HG02759 (cell line): ENCODE results near the gene TAS2R38.

ENCODE experiments used
- ATAC-seq: cut with Tn5 transposase; IDR thresholded peaks from one replicate; pipeline ENCODE4 v1.9.1; 2021; ENCODE audit warnings: mild to moderate bottlenecking, moderate library complexity; ENCODE audit not compliant: unreplicated experiment

The TAS2R38 gene

GRCh38 chr7:141976524-141977245 lies 3.1 kb upstream of the TAS2R38 start:
- no peak for ATAC-seq

GRCh38 chr7:141975806-141976523 lies 2.4 kb upstream of the TAS2R38 start:
- ATAC-seq = peak; percentile 81

- no peak for ATAC-seq
These were observed 1.3 kb upstream of the TAS2R38 start for GRCh38 chr7:141974831-141975230.

GRCh38 chr7:141960687-141961422 lies 12.7 kb downstream of the TAS2R38 start:
- peak; percentile 71 for ATAC-seq

GRCh38 chr7:141956084-141956483 lies 17.5 kb downstream of the TAS2R38 start:
- ATAC-seq = no peak

- ATAC-seq = no peak
These were observed 19.2 kb downstream of the TAS2R38 start for GRCh38 chr7:141954334-141954733.

DNA sequence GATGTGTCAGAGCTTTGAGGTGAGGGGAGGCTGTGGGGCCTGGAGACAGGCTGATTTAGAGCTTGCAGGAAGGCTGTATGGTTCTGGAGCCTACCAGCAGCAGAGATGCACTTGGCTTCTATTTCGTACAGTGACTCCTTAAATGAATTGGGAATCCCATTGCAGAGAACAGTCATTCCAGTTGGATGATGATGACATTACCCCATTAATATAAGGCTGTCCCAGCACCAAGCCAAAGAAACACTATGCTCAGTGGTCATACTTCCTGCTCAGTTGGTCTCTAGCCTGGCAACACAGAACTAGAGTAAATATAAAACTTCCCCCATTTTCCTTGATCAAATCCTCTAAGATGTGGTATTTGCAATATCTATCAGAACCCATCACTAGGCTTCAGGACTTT lies 21.1 kb downstream of the TAS2R38 start:
- no peak for ATAC-seq

DNA sequence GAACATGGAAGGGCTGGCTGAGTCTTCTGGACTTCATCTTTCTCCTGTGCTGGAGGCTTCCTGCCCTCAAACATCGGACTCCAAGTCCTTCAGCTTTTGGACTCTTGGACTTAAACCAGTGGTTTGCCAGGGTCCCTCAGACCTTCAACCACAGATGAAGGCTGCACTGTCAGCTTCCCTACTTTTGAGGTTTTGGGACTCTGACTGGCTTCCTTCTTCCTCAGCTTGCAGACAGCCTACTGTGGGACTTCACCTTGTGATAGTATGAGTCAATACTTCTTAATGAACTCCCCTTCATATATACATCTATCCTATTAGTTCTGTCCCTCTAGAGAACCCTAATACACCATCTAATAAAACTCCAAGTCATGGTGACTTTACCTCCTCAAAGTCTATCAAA lies 22.8 kb downstream of the TAS2R38 start:
- ATAC-seq = no peak

DNA sequence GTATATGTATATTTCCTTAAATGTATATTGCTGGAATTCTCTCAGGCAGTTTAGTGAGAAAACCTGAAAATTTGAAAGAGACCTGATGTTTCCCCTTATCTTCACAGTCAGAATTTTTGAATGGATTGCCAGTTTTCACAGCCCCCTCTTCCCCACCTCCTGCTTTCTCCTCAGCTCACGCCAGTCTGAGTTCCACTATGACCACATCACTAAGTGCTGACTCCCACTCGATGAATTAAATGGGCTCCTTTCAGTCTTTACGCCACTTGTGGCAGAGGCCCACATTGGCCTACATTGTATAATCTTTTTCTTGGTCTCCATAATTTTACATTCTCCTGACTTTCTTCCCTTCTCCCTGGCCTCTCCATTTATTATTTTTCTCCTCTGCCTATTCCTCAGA lies 23.7 kb downstream of the TAS2R38 start:
- no peak for ATAC-seq

- no peak for ATAC-seq
These were observed 24.1 kb downstream of the TAS2R38 start for GRCh38 chr7:141949451-141949850.

DNA sequence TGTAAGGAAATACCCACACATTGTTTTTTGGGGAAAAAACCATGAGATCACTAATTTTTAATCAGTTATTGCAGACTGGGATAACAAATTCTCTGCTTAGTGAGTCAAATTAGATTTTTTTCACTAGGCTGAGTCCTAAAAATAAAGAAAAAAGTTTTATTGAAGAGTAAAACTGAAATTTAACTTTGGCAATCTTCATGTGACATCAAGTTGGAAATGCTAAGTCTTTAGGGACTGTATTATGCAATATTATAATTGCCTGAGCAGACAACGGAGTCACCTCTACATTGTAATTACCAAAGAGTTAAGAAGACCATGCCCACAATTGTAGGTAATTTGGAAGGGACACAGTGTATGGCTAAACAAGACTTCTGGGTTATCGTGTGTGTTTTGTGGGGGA lies 24.6 kb downstream of the TAS2R38 start:
- no peak for ATAC-seq

DNA sequence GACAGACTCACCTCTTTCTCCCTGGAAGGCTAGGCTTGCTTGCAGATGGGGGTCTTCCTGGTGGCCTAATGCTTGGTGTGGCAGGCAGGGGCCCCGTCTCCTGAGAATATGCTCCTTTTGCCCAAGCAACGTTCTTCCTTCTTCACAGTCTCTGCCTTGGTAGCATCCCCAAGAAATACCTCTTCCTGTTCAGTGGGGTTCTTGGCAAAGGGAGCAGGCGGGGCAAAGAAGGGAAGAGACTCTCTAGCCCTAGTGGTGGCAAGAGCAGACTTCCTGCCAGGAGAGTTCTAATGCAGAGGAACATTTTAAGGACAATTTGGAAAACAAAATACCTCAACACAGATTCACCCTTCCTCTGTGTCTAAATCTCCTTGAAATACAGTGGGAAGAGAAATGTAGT lies 26.8 kb downstream of the TAS2R38 start, which contains the start of gene CLEC5A:
CLEC5A (minus strand) TSS at position 179 of the 400 bp plus-strand sequence. CDS start 682 bp downstream, outside the sequence.
- no peak for ATAC-seq

GRCh38 chr7:141945356-141945755 lies 28.2 kb downstream of the TAS2R38 start:
- no peak for ATAC-seq

GRCh38 chr7:141944811-141945210 lies 28.8 kb downstream of the TAS2R38 start:
- no peak for ATAC-seq

GRCh38 chr7:141943846-141944245 lies 29.7 kb downstream of the TAS2R38 start:
- no peak for ATAC-seq

GRCh38 chr7:141941075-141941474 lies 32.5 kb downstream of the TAS2R38 start:
- ATAC-seq = no peak

- ATAC-seq = no peak
These were observed 43.4 kb downstream of the TAS2R38 start for GRCh38 chr7:141930211-141930610.

DNA sequence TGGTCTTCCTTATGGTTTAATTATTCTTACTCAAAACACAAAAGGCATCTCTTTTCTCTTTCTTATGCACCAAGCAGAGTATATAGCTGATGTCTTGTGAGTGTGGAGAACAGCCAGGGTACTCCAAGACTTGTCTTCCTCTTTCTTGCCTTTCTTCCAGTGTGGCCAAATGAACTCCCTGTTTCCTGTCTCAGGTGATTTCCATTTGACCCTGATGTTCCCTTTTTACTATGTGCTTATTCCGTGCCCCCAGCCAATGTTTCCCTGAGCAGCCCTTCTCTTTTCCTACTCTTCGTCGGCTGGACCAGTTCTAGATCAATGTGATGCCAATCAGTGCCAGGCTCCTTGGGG lies 44.8 kb downstream of the TAS2R38 start:
- no peak for ATAC-seq

DNA sequence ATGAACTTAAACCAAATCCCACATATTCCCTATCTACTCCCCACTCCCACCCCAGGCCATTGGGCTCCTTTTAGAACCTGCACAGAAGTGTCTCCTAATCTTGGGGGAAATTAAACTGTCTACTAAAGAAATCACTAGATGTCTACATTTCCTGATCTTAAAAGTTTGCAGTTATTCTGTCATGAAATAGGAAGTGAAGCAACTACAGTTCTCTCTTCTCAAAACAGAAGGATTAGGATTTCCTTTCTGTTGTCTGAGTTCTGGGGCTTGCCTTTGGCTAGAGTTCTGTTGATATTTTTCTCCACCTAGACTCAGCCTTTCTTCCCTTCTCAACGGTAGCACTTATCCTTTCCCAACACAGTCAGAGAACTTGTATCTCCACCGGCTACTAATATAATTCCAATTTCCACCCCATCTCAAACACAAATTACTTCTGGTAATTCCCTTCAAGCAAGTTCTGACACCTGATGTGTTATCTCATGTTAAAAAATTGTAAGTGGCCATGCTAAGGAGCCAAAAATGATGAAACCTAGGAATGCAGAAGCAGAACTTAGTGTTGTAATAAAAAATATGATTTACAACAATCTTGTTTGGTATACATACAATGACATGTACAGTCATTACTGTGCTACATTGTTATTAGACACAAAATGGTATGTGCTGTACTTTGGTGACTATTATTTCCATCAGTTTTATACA lies 45.3 kb downstream of the TAS2R38 start:
- no peak for ATAC-seq
